GM21825 (cell line): ENCODE measurements around the gene ABCC1.
"Not testable (repeated sequence)": the region's sequence is repeated elsewhere in the genome, so short reads cannot be mapped to it uniquely, and the experiment has no call there.

Experiments used
- ATAC-seq: cut with Tn5 transposase; IDR thresholded peaks from one replicate; pipeline ENCODE4 v1.9.1; 2021; ENCODE audit warnings: mild to moderate bottlenecking, moderate library complexity; ENCODE audit not compliant: unreplicated experiment

The ABCC1 gene

GRCh38 chr16:16136588-16136987, 187.2 kb downstream of the ABCC1 start:
- no peak for ATAC-seq

GRCh38 chr16:16137110-16137509, 187.7 kb downstream of the ABCC1 start:
- ATAC-seq = no peak

- ATAC-seq = no peak
Observed at GRCh38 chr16:16138034-16138635, 188.7 kb downstream of the ABCC1 start.

GRCh38 chr16:16139061-16139460, 189.6 kb downstream of the ABCC1 start:
- ATAC-seq = no peak

GRCh38 chr16:16139806-16140205, 190.4 kb downstream of the ABCC1 start:
- no peak for ATAC-seq

- no peak for ATAC-seq
Observed at GRCh38 chr16:16140537-16140936, 191.1 kb downstream of the ABCC1 start.

- ATAC-seq = no peak
Observed at GRCh38 chr16:16141141-16141540, 191.7 kb downstream of the ABCC1 start.

- ATAC-seq = no peak
Observed at GRCh38 chr16:16141784-16142396, 192.5 kb downstream of the ABCC1 start.

GRCh38 chr16:16143038-16143763, 193.8 kb downstream of the ABCC1 start:
- ATAC-seq = no peak

GRCh38 chr16:16143931-16144330, 194.5 kb downstream of the ABCC1 start:
- ATAC-seq = no peak

- no peak for ATAC-seq
Observed at GRCh38 chr16:16144416-16144815, 195.0 kb downstream of the ABCC1 start.

- ATAC-seq = no peak
Observed at GRCh38 chr16:16145286-16145685, 195.9 kb downstream of the ABCC1 start.

GRCh38 chr16:16146380-16147315, 197.2 kb downstream of the ABCC1 start:
- ATAC-seq = no peak

- no peak for ATAC-seq
Observed at GRCh38 chr16:16147316-16147999, 198.0 kb downstream of the ABCC1 start.

- ATAC-seq = not testable (repeated sequence)
Observed at GRCh38 chr16:16148000-16148599, 198.7 kb downstream of the ABCC1 start.

- no peak for ATAC-seq
Observed at GRCh38 chr16:16148755-16149154, 199.3 kb downstream of the ABCC1 start.

GRCh38 chr16:16149710-16150116, 200.3 kb downstream of the ABCC1 start:
- ATAC-seq = no peak

GRCh38 chr16:16150117-16150877, 200.9 kb downstream of the ABCC1 start:
- no peak for ATAC-seq

GRCh38 chr16:16150878-16151152, 201.4 kb downstream of the ABCC1 start:
- no peak for ATAC-seq

- ATAC-seq = no peak
Observed at GRCh38 chr16:16151315-16151714, 201.9 kb downstream of the ABCC1 start.
